ENCODE data around the gene FAM181A. TPM values are rescaled to one million over a fixed set of nuclear protein-coding genes. Genes with fewer than 3 reads are reported as not detected.

FAM181A gene
- total and polyA plus RNA-seq, 2 of the 4 experiments (the other 2 are of a cell fraction), result not detected

GRCh38 chr14:93963692-93964091, 36.5 kb downstream of the FAM181A start:
- intact Hi-C loops (cut with micrococcal nuclease) (no loop called here), dilution Hi-C loops (cut with HindIII; ENCODE audit: low sequenced_read_pairs, unreplicated experiment) (no loop called here), in situ Hi-C loops (cut with MboI; ENCODE audit: low sequenced_read_pairs) (no loop called here)
- H2BK20ac ChIP-seq (ENCODE audit: low read depth, low read length), result no peak overlapping the region; the same call in 1 of the 2 replicates
- H4K91ac ChIP-seq (ENCODE audit: insufficient read depth, low read depth, low read length), result no peak overlapping the region
- peaks cover 4% of the 10 kb centered on the region; the same call in 1 of the 2 replicates for H4K20me1 ChIP-seq (ENCODE audit: insufficient read depth, low read length)
- H3K4me3 ChIP-seq (ENCODE audit: insufficient read depth, low read depth, low read length), result no peak overlapping the region
- no peak overlapping the region for H2AK9ac ChIP-seq (replicated peaks; ENCODE audit: low read depth, low read length, poor library complexity)
- CTCF ChIA-PET, result interaction anchor here (0.6 to 1.3 kb wide), 2 partner anchors 24 to 1812 kb away, joined by 3 to 5 read pairs; no protein-coding TSS in a partner anchor
- no peak overlapping the region for H4K5ac ChIP-seq (ENCODE audit: low read depth, low read length)
- H3K14ac ChIP-seq (replicated peaks; ENCODE audit: low read depth, low read length), result no peak overlapping the region
- no peak for DNase-seq
- WGBS, 2 experiments (ENCODE audit: extremely low coverage in 2 of 2, insufficient read length in 1 of 2), result 100% methylated on average over 1 of the region's 4 CpGs; no CpG with 5 or more reads in 1 of the 2 experiments
- peaks cover 25% of the 10 kb centered on the region for H3K9me1 ChIP-seq (ENCODE audit: insufficient read depth, low read length)
- H3K79me1 ChIP-seq (ENCODE audit: low read depth in 1 of 2, low read length in 2 of 2), result no peaks in the 10 kb centered on the region
- H2AK5ac ChIP-seq (ENCODE audit: low read depth, low read length), result peak overlapping the region; percentile 36; the same call in 1 of the 2 replicates
- no peak overlapping the region for H3K56ac ChIP-seq (ENCODE audit: extremely low read depth, insufficient read depth, low read length)
- H3K23ac ChIP-seq (ENCODE audit: low read depth, low read length), result no peak overlapping the region
- H3K36me3 ChIP-seq (ENCODE audit: control insufficient read depth, insufficient read depth, low read length), result no peaks in the 10 kb centered on the region
- no peak overlapping the region for H2BK5ac ChIP-seq (ENCODE audit: low read depth, low read length, poor library complexity, severe bottlenecking)
- TF ChIP-seq MAZ (IDR thresholded peaks at IDR 0.05; ENCODE audit: borderline replicate concordance, low read depth, low read length) (no peak), POLR2A (IDR thresholded peaks at IDR 0.05; ENCODE audit: low read depth, low read length) (no peak), BHLHE40 (IDR thresholded peaks at IDR 0.05; ENCODE audit: low read depth, low read length) (no peak), MXI1 (IDR thresholded peaks at IDR 0.05; ENCODE audit: borderline replicate concordance, low read depth, low read length) (no peak), MAFK (IDR thresholded peaks at IDR 0.05; ENCODE audit: low read depth, low read length) (no peak), RAD21 (IDR thresholded peaks at IDR 0.05; ENCODE audit: low read length) (no peak), RFX5 (IDR thresholded peaks at IDR 0.05; ENCODE audit: low read depth, low read length) (no peak), CHD1 (IDR thresholded peaks at IDR 0.05; ENCODE audit: low read depth, low read length) (no peak), SMC3 (IDR thresholded peaks at IDR 0.05; ENCODE audit: low read depth, low read length) (no peak), CEBPB (IDR thresholded peaks at IDR 0.05; ENCODE audit: low read depth, low read length) (no peak), ELK1 (IDR thresholded peaks at IDR 0.05; ENCODE audit: borderline replicate concordance, low read depth, low read length) (no peak), FOS (IDR thresholded peaks at IDR 0.05; ENCODE audit: low read depth, low read length) (no peak), NFE2L2 (IDR thresholded peaks at IDR 0.05; ENCODE audit: low read depth, low read length) (no peak), RCOR1 (IDR thresholded peaks at IDR 0.05; ENCODE audit: insufficient replicate concordance, low read length) (no peak), CTCF (conservative IDR thresholded peaks at IDR 0.05; ENCODE audit: low read depth, low read length) (no peak)
- TF ChIP-seq, protein P1, sequence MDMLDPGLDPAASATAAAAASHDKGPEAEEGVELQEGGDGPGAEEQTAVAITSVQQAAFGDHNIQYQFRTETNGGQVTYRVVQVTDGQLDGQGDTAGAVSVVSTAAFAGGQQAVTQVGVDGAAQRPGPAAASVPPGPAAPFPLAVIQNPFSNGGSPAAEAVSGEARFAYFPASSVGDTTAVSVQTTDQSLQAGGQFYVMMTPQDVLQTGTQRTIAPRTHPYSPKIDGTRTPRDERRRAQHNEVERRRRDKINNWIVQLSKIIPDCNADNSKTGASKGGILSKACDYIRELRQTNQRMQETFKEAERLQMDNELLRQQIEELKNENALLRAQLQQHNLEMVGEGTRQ (IDR thresholded peaks at IDR 0.05; ENCODE audit: low read depth, low read length), result no peak
- POLR2A ChIA-PET (ENCODE audit: unreplicated experiment), result no interaction called here
- BruUV-seq (replicated peaks), result no TSS peak
- no peak overlapping the region for H3K9ac ChIP-seq (ENCODE audit: low read depth, low read length)
- H2BK120ac ChIP-seq (ENCODE audit: low read depth, low read length), result 0 out of 2 replicates have a peak overlapping the region, but pooled peaks have one; percentile 18
- no peak overlapping the region for H3K27ac ChIP-seq (ENCODE audit: insufficient read depth, low read length)
- no peak for ATAC-seq (ENCODE audit: low read depth)
- peaks cover 30% of the 10 kb centered on the region for H3K4me1 ChIP-seq (ENCODE audit: control insufficient read depth, insufficient read depth, low read length)
- H2AFZ ChIP-seq (replicated peaks; ENCODE audit: low read length, poor library complexity), result no peak overlapping the region
- peak overlapping the region; percentile 41; the same call in 1 of the 3 replicates for H2BK15ac ChIP-seq (ENCODE audit: low read depth, low read length)
- no peak overlapping the region for H3K4me2 ChIP-seq (ENCODE audit: low read depth, low read length)
- H3K18ac ChIP-seq (ENCODE audit: low read depth, low read length), result no peak overlapping the region; the same call in 1 of the 2 replicates
- H3K27me3 ChIP-seq (ENCODE audit: control insufficient read depth, insufficient read depth, low read length), result no peaks in the 10 kb centered on the region
- H3K4ac ChIP-seq (ENCODE audit: low read depth, low read length), result peak overlapping the region; percentile 29; the same call in 1 of the 2 replicates
- H3K9me3 ChIP-seq (ENCODE audit: control insufficient read depth, insufficient read depth, low read length), result no peaks in the 10 kb centered on the region
- no peak overlapping the region for H4K8ac ChIP-seq (ENCODE audit: low read depth in 2 of 2, low read length in 2 of 2)
